Brain microvascular endothelial cell (primary cell): ENCODE results near the gene SNX10.

Experiments
- DNase-seq: peaks from one replicate; pipeline ENCODE4 v3.0.0-alpha.2; 2020
- H3K27ac ChIP-seq: fragments of 250-450 bp; sonication (Bioruptor Pico); 2 replicates; pipeline ENCODE4 v1.5.1; 2020; ENCODE audit warnings: mild to moderate bottlenecking, moderate library complexity
- H3K27me3 ChIP-seq: fragments of 250-450 bp; sonication (Bioruptor Pico); replicated peaks from 2 replicates; pipeline ENCODE4 v1.5.1; 2020; ENCODE audit warnings: mild to moderate bottlenecking
- H3K36me3 ChIP-seq: fragments of 250-450 bp; sonication (Bioruptor Pico); replicated peaks from 2 replicates; pipeline ENCODE4 v1.5.1; 2020; ENCODE audit warnings: mild to moderate bottlenecking
- H3K4me3 ChIP-seq: 2 replicates; pipeline ENCODE4 v1.5.1; 2011; ENCODE audit warnings: low read depth, mild to moderate bottlenecking, control low read depth, low read length, moderate library complexity
- CTCF ChIP-seq: IDR thresholded peaks from 2 replicates; pipeline ENCODE4 v1.5.1; 2011; ENCODE audit warnings: low read depth, mild to moderate bottlenecking, moderate library complexity, low read length, control low read depth, inconsistent platforms; ENCODE audit errors: missing control alignments
- in situ Hi-C: cut with HindIII; loops from 2 replicates; pipeline ENCODE4 v1.10.0; 2017; ENCODE audit warnings: low sequenced_read_pairs, low pct_ligation_motif_present

The SNX10 gene

DNA sequence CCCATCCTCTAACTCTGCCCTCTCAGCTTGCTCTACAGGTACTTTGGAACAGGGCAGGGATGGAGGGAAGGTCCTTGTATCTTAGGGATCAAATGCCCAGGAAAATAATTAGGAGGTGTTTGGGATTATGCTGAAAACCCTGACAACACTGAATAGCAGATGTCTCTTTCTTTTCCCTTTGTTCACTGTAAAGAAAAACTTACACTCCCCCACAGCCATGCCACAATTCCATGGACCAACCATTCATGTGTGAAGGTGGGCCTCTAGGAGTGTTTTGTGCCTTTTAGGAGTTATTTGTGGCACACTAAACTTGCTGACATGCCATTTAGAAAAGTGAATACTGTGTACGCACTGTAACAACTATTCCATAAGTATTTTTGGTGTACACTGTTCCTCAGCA is 108.1 kb downstream of the SNX10 start:
- H3K4me3 ChIP-seq: no peak overlapping the region
- no peak for TF ChIP-seq CTCF
- H3K36me3 ChIP-seq: no peaks in the 10 kb centered on the region
- H3K27ac ChIP-seq: no peak overlapping the region
- in situ Hi-C loops: no loop called here
- peaks cover 3% of the 10 kb centered on the region for H3K27me3 ChIP-seq
- no peak for DNase-seq

DNA sequence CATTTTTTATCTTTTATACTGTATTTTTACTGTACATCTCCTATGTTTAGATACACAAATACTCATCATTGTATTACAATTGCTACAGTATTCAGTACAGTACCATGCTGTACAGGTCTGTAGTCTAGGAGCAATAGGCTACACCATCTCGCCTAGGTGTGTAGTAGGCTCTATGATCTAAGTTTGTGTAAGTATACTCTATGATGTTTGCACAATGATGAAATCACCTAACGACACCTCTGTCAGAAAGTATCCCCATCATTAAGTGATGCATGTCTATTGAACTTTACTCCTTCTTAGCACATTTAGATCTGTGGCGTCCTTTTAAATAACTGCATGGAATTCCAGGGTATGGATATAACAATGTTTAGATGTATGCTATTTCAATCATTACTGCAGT is 112.0 kb downstream of the SNX10 start:
- no peak for DNase-seq
- no peak for TF ChIP-seq CTCF
- in situ Hi-C loops: no loop called here
- no peak overlapping the region for H3K27ac ChIP-seq
- H3K4me3 ChIP-seq: no peak overlapping the region
- H3K27me3 ChIP-seq: no peaks in the 10 kb centered on the region
- H3K36me3 ChIP-seq: no peaks in the 10 kb centered on the region

- TF ChIP-seq CTCF: no peak
- Histone ChIP-seq H3K27ac (no peak overlapping the region), H3K27me3 (no peaks in the 10 kb centered on the region), H3K36me3 (no peaks in the 10 kb centered on the region), H3K4me3 (no peak overlapping the region)
- no peak for DNase-seq
- in situ Hi-C loops: no loop called here
Measured at GRCh38 chr7:26404189-26404996, 112.7 kb downstream of the SNX10 start.

DNA sequence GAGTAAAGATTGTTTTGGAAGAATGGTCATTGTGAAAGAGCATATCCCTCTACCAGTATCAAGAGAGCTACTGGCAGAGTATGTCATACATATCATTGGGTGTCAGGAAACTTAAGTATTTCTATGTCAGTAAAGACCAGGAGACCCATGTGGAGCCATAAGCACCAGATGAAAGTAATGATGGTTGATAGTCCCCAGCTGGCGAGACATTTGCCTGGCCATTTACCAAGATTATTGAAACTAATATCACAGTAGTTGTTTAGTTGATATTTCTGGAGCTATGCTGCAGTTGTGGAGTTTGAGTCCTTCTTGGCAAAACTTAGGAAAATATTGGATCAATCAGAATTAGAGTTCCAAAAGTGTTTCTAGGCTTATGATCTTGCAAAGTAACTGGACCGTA is 114.8 kb downstream of the SNX10 start:
- H3K27ac ChIP-seq: no peak overlapping the region
- TF ChIP-seq CTCF: no peak
- H3K4me3 ChIP-seq: no peak overlapping the region
- H3K27me3 ChIP-seq: no peaks in the 10 kb centered on the region
- H3K36me3 ChIP-seq: no peaks in the 10 kb centered on the region
- in situ Hi-C loops: no loop called here
- no peak for DNase-seq

DNA sequence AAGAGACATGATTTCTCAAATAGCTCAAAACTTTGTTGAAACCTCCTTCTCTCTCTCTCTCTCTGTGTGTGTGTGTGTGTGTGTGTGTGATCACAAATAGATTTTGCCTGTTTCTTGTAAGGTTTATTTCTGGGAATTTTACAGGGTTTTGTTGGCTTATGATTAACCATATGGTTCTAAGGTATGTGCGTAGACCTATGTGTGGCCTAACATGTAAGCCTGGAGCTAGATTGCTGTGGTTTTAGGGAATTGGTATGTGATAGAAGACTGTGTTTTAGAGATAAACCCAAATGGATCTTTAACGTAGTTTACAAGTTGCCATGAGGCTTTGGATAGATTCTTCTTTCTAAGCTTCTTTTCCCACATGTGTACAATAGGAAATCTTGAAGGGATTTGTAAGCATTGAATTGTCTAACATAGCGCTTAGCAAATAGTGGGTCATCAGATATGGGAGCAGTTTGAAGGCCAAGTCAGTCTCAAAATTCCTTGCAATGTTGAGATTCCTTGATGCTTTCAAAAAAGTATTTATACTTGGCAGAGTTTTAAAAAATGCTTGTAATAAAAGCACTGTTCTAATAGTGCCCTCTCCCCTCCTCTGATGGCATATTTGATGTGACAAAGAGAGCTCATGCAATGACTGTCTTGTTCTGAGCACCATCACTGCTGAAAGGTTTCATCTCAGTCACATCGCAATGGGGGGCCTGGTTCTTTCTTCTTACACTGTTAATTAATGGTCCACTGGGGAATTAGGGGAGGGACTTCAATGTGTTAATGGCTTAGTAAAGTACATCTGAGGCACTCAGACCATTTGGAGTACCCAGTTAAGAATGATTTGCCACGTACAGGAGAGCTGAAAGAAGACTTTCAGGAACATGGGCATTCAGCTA is 118.2 kb downstream of the SNX10 start:
- Histone ChIP-seq H3K36me3 (no peaks in the 10 kb centered on the region), H3K4me3 (no peak overlapping the region), H3K27ac (no peak overlapping the region), H3K27me3 (no peaks in the 10 kb centered on the region)
- in situ Hi-C loops: no loop called here
- no peak for TF ChIP-seq CTCF
- DNase-seq: no peak
